GOT3 (cell line): ENCODE measurements around the gene C2orf92.

ENCODE experiments used
- DNase-seq: peaks from one replicate; lab custom pipeline; 2025; ENCODE audit warnings: mixed read lengths; lab: John Stamatoyannopoulos, UW

C2orf92 gene

DNA sequence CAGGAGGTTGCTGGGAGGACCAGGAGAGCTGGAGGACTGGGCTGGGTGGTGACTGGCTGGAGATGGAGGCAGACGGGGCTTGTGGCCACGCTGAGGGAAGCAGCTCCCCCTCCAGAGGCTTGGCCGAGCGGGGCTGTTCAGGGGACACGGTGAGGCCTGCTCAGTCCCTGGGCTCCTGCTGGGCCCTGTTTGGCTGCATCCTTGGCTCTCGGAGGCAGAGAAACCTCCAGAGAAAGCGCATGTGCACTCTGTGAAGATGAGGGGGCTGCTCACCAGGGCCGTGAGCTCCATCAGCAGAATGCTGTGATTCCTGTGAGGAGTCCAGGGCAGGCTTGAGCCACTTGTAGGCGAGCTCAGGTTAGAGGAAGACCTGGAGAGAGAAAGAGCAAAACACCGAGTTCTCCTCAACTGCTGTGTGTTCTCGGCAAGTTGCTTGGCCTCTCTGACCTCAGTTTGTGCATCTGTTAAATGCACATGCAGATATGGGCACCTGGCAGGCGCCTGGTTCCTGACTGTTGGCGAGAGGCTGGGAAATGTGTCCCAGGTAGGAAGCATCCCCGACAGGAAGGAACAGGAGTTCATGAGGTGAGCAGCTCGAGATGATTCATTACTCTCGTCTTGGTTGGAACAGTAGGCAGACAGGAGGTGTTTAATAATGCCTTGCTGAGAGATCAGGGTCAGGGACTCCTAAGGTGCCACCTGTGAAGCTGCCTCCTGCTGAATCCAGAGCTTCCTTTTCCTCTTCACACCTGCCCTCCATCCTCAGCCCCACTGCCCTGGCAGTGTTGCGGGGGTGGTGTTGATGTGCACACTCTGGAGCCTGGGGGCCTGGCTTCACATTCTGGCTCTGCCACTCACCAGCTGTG, 44.8 kb downstream of the C2orf92 start:
- DNase-seq = no peak

- DNase-seq = no peak
Measured at GRCh38 chr2:97714950-97715652, 45.6 kb downstream of the C2orf92 start.

DNA sequence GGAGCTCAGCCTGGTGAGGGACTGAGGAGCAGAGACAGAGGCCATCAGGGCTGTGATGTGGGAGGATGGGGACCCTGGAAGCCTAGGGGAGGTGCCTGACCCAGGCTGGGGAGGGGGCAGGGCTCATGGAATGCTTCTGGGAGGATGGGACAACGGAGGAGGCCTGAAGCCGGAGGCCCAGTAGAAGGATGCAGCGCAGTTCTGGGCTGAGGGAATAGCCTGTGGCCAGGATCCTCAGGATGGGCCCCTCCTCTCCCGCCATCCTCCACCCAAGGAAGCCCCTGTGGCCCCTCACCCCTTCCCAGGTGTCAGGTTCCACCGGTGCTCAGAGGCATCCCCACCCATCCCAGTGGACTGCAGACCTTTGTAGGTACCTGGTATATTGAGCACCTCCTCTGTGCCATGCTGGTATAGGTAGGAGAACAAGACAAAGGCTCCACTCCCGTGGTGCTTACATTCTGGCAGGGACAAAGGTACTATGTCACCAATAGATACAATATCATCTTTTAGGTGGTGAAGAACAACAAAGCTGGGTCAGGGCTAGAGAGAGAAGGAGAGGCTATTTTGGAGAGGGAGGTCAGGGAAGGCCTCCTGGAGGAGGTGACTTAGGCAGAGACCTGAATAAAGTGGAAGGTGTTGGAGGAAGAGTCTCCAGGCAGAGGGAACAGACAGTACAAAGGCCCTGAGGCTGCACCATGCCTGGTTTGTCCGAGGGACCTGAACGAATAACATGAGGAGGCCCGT, 46.6 kb downstream of the C2orf92 start:
- DNase-seq = no peak

DNA sequence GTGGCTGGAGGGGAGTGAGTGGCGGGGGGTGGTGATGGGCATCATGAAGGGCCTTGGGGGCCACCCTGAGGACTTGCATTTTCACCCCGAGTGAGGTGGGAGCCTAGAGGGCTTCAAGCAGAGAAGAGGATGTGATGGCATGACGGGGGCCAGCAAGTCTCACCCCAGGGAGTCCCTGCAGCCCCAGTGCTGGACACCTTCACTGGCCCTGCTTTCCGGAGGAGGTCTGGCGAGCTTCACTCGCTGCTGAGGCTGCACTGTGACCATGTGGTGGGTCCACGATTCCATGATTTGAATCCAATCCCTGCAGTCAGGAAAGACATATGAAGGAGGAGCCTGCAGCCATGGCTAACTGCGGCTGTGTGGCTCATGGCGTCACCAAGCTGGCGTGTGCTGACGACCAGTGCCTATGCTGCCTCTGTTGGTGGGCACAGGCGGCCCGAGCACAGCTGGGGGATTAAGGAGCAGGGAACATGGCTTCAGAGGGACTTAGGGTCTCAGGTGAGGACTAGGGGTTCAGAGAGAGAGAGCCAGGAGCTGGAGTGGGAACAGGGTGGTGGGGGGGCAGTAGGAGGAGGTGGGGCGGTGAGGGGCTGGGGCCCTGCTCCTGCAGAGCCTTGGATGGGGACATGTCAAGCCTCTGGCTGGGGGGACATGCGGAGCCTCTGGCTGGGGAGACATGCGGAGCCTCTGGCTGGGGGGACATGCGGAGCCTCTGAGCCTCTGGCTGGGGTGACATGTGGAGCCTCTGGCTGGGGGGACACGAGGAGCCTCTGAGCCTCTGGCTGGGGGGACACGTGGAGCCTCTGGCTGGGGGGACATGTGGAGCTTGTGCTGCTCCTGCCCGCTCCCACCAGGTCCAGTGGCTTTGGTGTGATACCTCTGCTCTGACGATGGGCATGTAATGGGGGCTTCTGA, 47.4 kb downstream of the C2orf92 start:
- no peak for DNase-seq

GRCh38 chr2:97717613-97717995, 48.1 kb downstream of the C2orf92 start:
- no peak for DNase-seq

- no peak for DNase-seq
Measured at GRCh38 chr2:97718051-97718882, 48.8 kb downstream of the C2orf92 start.

GRCh38 chr2:97718942-97719341, 49.4 kb downstream of the C2orf92 start:
- no peak for DNase-seq

DNA sequence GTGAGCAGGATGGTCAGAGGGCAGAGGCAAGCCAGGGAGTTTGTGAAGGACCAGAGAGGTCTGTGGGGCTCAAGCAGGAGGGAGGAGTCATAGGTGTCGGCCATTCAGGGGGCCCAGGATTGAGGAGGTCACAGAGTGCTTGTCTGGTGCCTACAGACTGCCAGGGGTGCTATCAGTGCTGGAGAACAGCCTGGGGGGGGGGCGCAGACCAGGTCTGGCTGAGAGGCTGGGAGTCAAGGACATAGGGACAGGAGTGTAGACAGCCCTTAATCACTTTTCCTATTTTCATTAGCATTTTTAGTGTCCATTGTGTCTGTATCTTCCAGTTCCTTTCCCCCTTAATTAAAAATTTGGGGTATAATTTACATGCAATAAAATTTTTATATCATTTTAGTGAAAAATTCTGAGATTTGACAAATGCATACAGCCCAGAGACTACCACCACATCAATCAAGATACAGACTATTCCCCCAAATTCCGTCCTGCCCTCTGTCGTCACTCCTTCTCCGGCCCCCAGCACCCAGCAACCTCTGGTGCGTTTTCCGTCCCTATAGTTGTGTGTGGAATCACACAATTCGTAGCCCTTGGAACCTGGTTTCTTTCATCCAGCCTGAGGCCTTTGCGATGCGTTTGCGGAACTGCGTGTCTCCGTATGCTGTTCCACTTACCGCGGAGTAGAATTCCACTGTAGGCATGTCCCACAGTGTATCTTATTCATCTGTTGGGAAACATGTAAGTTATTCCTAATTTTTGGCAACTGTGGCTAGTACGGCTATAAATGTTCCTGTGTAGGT, 50.0 kb downstream of the C2orf92 start:
- no peak for DNase-seq

DNA sequence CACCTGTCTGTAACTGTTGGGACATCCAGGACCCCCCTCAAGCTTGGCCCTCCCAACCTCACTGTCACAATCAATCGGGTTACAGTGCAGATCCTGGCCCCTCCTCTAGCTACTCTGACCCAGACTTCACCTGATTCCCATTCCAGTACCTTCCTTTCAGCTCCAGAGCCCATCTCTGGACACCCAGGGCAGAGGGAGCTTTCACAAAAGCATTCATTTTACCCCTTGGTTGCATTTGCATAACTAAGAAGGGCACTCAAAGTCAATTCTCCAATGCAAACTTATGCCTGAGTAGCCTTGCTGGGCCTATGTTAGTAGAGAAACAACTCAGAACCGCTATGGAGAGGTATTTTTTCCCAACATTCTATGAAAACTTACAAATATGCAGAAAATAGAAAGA, 51.2 kb downstream of the C2orf92 start:
- DNase-seq = no peak

GRCh38 chr2:97722227-97722626, 52.7 kb downstream of the C2orf92 start:
- DNase-seq = no peak

GRCh38 chr2:97723156-97724072, 53.9 kb downstream of the C2orf92 start:
- no peak for DNase-seq

DNA sequence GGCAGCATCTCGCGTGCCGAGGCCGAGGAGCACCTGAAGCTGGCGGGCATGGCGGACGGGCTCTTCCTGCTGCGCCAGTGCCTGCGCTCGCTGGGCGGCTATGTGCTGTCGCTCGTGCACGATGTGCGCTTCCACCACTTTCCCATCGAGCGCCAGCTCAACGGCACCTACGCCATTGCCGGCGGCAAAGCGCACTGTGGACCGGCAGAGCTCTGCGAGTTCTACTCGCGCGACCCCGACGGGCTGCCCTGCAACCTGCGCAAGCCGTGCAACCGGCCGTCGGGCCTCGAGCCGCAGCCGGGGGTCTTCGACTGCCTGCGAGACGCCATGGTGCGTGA, 54.5 kb downstream of the C2orf92 start:
- DNase-seq = no peak

- no peak for DNase-seq
Measured at GRCh38 chr2:97724501-97724900, 55.0 kb downstream of the C2orf92 start.

GRCh38 chr2:97724946-97725688, 55.6 kb downstream of the C2orf92 start:
- DNase-seq = no peak

DNA sequence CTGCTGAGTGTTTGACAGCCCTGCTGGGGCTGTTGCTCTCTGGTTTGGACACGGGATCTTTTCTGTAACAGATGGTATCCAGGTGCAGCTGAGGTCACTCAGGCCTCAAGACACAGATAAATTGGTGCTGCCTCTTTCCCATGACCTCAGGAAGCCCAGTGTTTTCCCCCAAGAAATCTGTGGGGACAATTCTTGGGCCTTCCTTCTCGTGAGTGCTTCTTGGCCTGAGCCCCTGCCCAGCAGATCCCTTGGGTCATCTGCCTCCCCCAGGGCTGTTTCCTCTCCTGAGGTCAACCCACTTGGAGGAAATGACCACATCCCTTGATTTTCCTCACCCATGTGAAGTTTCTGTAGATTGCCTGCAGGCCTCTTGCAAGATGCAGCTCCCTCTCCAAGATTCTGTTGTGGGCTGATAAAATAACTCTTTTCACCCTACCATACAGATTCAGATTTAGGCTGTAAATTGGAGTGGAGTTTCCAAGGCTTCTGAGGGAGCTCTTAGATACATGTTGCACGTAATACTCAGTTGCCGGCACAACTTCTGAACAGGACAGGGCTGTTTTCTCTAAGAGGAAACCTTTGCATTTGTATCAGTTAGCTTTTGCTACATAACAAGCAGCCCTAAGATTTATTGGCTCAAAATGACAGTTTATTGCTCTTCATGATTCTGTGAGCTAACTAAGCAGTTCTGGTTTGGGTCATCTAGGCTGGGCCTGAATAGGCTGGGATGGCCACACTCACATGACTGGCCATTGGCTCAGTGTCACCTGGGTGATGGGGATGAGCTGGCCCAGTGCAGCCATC, 57.0 kb downstream of the C2orf92 start:
- DNase-seq = no peak

DNA sequence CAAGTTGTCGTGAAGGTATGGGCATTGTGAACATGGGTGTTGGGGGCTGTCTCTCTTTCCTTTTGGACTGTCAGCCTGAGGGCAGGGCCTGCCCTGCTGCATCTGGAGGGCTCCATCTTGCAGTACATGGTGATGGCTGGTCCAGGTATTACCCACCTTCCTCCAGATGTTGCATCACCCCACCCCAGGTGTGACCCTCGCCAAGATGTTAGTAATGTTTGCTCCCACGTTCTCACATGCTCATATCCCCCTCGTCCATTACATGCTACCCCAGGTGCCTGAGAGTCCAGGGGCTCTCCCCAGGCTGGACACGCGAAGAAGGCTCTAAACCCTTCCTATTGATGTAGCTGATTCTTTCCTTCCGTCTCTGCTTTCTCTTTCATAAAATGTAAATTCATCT, 57.8 kb downstream of the C2orf92 start:
- no peak for DNase-seq

- no peak for DNase-seq
Measured at GRCh38 chr2:97728091-97728731, 58.7 kb downstream of the C2orf92 start.
